ENCODE data around the gene QKI.

QKI gene

DNA sequence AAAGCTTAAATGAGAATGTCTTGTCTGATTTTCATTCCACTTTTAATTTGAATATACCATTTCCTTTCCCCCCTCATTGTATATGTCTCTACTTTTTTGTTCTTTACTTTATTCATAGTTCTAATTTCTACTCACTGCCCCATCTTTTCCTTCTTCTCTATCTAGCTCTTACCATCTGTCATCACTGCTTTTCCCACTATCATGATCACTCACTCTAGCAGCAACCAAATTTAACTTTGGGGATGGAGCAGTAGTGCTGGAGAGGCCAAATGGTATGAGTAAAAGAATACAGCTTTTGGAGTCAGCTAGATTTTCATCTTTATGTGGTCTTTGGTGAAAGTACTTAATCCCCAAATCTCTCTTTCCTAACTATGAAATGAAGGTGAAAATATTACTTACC lies 25.5 kb downstream of the QKI start:
- no peak overlapping the region for H3K4me2 ChIP-seq (ENCODE audit: low read depth, low read length)
- TF ChIP-seq EZH2phosphoT487 (IDR thresholded peaks at IDR 0.05; ENCODE audit: low read length) (no peak), EZH2 (optimal IDR thresholded peaks at IDR 0.05; ENCODE audit: low read depth, low read length) (no peak)
- TF ChIP-seq, protein P1, sequence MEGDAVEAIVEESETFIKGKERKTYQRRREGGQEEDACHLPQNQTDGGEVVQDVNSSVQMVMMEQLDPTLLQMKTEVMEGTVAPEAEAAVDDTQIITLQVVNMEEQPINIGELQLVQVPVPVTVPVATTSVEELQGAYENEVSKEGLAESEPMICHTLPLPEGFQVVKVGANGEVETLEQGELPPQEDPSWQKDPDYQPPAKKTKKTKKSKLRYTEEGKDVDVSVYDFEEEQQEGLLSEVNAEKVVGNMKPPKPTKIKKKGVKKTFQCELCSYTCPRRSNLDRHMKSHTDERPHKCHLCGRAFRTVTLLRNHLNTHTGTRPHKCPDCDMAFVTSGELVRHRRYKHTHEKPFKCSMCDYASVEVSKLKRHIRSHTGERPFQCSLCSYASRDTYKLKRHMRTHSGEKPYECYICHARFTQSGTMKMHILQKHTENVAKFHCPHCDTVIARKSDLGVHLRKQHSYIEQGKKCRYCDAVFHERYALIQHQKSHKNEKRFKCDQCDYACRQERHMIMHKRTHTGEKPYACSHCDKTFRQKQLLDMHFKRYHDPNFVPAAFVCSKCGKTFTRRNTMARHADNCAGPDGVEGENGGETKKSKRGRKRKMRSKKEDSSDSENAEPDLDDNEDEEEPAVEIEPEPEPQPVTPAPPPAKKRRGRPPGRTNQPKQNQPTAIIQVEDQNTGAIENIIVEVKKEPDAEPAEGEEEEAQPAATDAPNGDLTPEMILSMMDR (IDR thresholded peaks at IDR 0.05; ENCODE audit: low read length), result no peak
- H3K9me3 ChIP-seq (replicated peaks; ENCODE audit: insufficient read depth, low read length), result no peaks in the 10 kb centered on the region
- no peaks in the 10 kb centered on the region; the same call in 1 of the 2 replicates for H3F3A ChIP-seq (ENCODE audit: insufficient read depth, low read length)
- H3K36me3 ChIP-seq (replicated peaks; ENCODE audit: insufficient read depth, low read length), result no peaks in the 10 kb centered on the region
- no peak overlapping the region for H2AFZ ChIP-seq (ENCODE audit: low read length)
- 0 out of 2 replicates have a peak, but pooled peaks cover 8% of the 10 kb centered on the region for H3K4me1 ChIP-seq (ENCODE audit: low read length)
- no peaks in the 10 kb centered on the region for H3K27me3 ChIP-seq (replicated peaks; ENCODE audit: insufficient read depth, low read length)
- H3K9ac ChIP-seq (ENCODE audit: low read length), result no peak overlapping the region
- peaks cover 4% of the 10 kb centered on the region; the same call in 1 of the 2 replicates for H4K20me1 ChIP-seq (ENCODE audit: insufficient read depth, low read length)
- no peak overlapping the region for H3K27ac ChIP-seq (ENCODE audit: low read length)
- DNase-seq, result no peak
- H3K9me2 ChIP-seq (replicated peaks; ENCODE audit: insufficient read depth, low read length), result no peaks in the 10 kb centered on the region
- H3K4me3 ChIP-seq (ENCODE audit: low read length), result no peak overlapping the region
- H3K79me2 ChIP-seq (ENCODE audit: low read length), result peaks cover 83% of the 10 kb centered on the region

DNA sequence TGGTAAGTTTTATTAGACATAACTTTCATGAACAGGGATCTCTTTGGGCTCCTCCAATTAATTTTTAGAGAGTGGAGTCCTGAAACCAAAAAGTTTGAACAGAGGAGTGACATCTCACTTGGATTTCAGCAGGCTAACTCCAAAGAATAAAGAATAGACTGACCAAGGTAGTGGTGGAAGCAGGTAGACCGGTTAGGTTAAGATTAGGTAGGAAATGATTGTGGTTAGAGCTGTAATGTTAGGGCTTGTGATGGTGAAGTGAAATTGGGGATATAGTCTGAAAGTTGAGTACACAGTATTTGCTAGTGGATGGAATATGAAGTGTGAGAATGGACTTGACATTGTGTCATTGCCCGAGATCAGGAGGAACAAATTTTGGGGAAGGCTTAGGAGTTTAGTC lies 27.8 kb downstream of the QKI start:
- Histone ChIP-seq H3K4me3 (ENCODE audit: low read length) (no peak overlapping the region), H3K9me2 (replicated peaks; ENCODE audit: insufficient read depth, low read length) (no peaks in the 10 kb centered on the region), H4K20me1 (ENCODE audit: insufficient read depth, low read length) (peaks cover 4% of the 10 kb centered on the region; the same call in 1 of the 2 replicates), H3K27me3 (replicated peaks; ENCODE audit: insufficient read depth, low read length) (no peaks in the 10 kb centered on the region), H3K79me2 (ENCODE audit: low read length) (peaks cover 82% of the 10 kb centered on the region), H3K4me1 (ENCODE audit: low read length) (0 out of 2 replicates have a peak, but pooled peaks cover 7% of the 10 kb centered on the region), H2AFZ (ENCODE audit: low read length) (no peak overlapping the region), H3F3A (ENCODE audit: insufficient read depth, low read length) (no peaks in the 10 kb centered on the region), H3K9me3 (replicated peaks; ENCODE audit: insufficient read depth, low read length) (no peaks in the 10 kb centered on the region), H3K27ac (ENCODE audit: low read length) (no peak overlapping the region), H3K9ac (ENCODE audit: low read length) (no peak overlapping the region), H3K36me3 (replicated peaks; ENCODE audit: insufficient read depth, low read length) (no peaks in the 10 kb centered on the region), H3K4me2 (ENCODE audit: low read depth, low read length) (no peak overlapping the region)
- no peak for DNase-seq
- no peak for TF ChIP-seq EZH2 (optimal IDR thresholded peaks at IDR 0.05; ENCODE audit: low read depth, low read length)
- TF ChIP-seq, protein P1 (IDR thresholded peaks at IDR 0.05; ENCODE audit: low read length), result no peak
- TF ChIP-seq EZH2phosphoT487 (IDR thresholded peaks at IDR 0.05; ENCODE audit: low read length), result no peak

DNA sequence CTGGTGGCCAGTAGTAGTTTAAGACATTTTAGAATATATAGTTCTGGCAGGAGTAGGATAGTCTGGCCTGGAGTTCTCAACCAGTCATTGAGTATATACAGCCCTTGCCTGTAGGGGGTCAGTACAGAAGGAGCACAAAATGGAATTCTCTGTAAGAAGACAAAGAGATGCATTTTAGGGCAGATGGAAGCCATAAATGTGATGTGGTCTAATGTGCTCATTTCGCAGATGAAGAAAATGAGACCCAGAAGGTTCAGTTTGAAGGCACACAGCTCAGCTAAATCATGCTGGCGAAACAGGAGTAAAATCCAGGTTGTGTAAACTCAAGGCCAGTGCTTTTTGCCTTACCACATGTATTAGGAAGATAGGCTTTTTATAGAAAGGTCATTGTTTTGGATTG lies 29.6 kb downstream of the QKI start:
- Histone ChIP-seq H3K4me1 (ENCODE audit: low read length) (no peaks in the 10 kb centered on the region), H3K9me2 (replicated peaks; ENCODE audit: insufficient read depth, low read length) (no peaks in the 10 kb centered on the region), H4K20me1 (ENCODE audit: insufficient read depth, low read length) (no peaks in the 10 kb centered on the region), H3K79me2 (ENCODE audit: low read length) (peaks cover 80% of the 10 kb centered on the region), H3K4me3 (ENCODE audit: low read length) (no peak overlapping the region), H2AFZ (ENCODE audit: low read length) (no peak overlapping the region), H3K9ac (ENCODE audit: low read length) (no peak overlapping the region), H3K36me3 (replicated peaks; ENCODE audit: insufficient read depth, low read length) (no peaks in the 10 kb centered on the region), H3K27me3 (replicated peaks; ENCODE audit: insufficient read depth, low read length) (no peaks in the 10 kb centered on the region), H3F3A (ENCODE audit: insufficient read depth, low read length) (no peaks in the 10 kb centered on the region), H3K9me3 (replicated peaks; ENCODE audit: insufficient read depth, low read length) (no peaks in the 10 kb centered on the region), H3K4me2 (ENCODE audit: low read depth, low read length) (no peak overlapping the region), H3K27ac (ENCODE audit: low read length) (no peak overlapping the region)
- TF ChIP-seq EZH2phosphoT487 (IDR thresholded peaks at IDR 0.05; ENCODE audit: low read length), result no peak
- no peak for TF ChIP-seq EZH2 (optimal IDR thresholded peaks at IDR 0.05; ENCODE audit: low read depth, low read length)
- TF ChIP-seq, protein P1 (IDR thresholded peaks at IDR 0.05; ENCODE audit: low read length), result no peak
- no peak for DNase-seq

All from MM.1S (cell line).